Liver (tissue), 3 donors: ENCODE data around the gene RASGRF1.

Experiments
- SP1 ChIP-seq: IDR thresholded peaks from 2 replicates; pipeline ENCODE4 v1.6.1; 2018; ENCODE audit warnings: antibody characterized with exemption, mild to moderate bottlenecking
- TAF1 ChIP-seq: conservative IDR thresholded peaks from 2 replicates; pipeline ENCODE4 v1.6.1; 2016; ENCODE audit warnings: antibody characterized with exemption, mild to moderate bottlenecking
- TF ChIP-seq, protein P1 (sequence below): IDR thresholded peaks from 2 replicates; pipeline ENCODE4 v1.6.1; 2016; ENCODE audit warnings: antibody characterized with exemption, mild to moderate bottlenecking
- TF ChIP-seq, protein P2 (sequence below): fragments of 150-350 bp; IDR thresholded peaks from 2 replicates; pipeline ENCODE4 v1.5.1; 2017; ENCODE audit warnings: improper control_type of control experiment, low read depth, low read length; ENCODE audit not compliant: missing input control
- donor health status: healthy.
- donor health status: healthy.

DNA sequence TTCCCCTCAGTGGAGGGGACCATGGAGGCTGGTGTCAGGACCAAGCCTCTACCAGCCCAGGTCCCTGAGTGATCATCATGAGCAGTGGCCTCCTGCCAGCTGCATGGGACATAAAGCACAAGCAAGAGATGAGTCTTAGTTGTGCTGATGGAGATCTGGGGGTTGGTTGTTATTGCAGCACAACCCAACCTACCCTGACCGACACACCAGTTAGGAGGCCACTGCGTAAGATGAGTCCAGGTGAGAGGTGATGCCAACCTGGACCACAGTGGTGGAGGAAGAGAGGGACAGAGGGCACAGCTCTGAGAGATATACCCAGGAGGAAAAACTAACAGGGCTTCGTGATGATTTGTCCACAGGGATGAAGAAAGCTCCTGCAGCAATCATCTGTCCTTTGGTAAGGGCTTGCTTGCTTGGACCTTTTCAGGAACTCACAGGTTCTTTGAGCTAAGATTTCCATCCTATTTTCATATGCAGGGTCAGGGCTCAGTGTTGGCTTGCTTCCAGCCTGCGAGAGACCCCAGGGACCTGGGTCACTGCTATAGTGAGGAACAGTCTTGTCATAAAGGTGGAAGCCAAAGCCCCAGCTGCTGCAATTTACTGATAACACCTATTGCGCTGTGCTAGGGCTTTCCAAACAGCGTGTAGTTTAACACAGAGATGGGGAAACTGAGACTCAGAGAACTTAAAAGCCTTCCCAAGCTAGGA is 8.1 kb downstream of the RASGRF1 start:
- TF ChIP-seq, protein P1, sequence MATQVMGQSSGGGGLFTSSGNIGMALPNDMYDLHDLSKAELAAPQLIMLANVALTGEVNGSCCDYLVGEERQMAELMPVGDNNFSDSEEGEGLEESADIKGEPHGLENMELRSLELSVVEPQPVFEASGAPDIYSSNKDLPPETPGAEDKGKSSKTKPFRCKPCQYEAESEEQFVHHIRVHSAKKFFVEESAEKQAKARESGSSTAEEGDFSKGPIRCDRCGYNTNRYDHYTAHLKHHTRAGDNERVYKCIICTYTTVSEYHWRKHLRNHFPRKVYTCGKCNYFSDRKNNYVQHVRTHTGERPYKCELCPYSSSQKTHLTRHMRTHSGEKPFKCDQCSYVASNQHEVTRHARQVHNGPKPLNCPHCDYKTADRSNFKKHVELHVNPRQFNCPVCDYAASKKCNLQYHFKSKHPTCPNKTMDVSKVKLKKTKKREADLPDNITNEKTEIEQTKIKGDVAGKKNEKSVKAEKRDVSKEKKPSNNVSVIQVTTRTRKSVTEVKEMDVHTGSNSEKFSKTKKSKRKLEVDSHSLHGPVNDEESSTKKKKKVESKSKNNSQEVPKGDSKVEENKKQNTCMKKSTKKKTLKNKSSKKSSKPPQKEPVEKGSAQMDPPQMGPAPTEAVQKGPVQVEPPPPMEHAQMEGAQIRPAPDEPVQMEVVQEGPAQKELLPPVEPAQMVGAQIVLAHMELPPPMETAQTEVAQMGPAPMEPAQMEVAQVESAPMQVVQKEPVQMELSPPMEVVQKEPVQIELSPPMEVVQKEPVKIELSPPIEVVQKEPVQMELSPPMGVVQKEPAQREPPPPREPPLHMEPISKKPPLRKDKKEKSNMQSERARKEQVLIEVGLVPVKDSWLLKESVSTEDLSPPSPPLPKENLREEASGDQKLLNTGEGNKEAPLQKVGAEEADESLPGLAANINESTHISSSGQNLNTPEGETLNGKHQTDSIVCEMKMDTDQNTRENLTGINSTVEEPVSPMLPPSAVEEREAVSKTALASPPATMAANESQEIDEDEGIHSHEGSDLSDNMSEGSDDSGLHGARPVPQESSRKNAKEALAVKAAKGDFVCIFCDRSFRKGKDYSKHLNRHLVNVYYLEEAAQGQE, result no peak
- no peak for TF ChIP-seq SP1
- TF ChIP-seq TAF1, result no peak
- TF ChIP-seq, protein P2, sequence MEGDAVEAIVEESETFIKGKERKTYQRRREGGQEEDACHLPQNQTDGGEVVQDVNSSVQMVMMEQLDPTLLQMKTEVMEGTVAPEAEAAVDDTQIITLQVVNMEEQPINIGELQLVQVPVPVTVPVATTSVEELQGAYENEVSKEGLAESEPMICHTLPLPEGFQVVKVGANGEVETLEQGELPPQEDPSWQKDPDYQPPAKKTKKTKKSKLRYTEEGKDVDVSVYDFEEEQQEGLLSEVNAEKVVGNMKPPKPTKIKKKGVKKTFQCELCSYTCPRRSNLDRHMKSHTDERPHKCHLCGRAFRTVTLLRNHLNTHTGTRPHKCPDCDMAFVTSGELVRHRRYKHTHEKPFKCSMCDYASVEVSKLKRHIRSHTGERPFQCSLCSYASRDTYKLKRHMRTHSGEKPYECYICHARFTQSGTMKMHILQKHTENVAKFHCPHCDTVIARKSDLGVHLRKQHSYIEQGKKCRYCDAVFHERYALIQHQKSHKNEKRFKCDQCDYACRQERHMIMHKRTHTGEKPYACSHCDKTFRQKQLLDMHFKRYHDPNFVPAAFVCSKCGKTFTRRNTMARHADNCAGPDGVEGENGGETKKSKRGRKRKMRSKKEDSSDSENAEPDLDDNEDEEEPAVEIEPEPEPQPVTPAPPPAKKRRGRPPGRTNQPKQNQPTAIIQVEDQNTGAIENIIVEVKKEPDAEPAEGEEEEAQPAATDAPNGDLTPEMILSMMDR, result no peak
